Activated T-helper 17 cell treated with anti-CD3 and anti-CD28 coated beads, Interleukin-2, amount 50 U/mL, for 72 hours (primary cell): Measurements from ENCODE around the gene ADPRM. TPM values are rescaled to one million over a fixed set of nuclear protein-coding genes. Genes with fewer than 3 reads are reported as not detected.
"Not testable (repeated sequence)": the region's sequence is repeated elsewhere in the genome, so short reads cannot be mapped to it uniquely, and the experiment has no call there.

ENCODE experiments used
- ATAC-seq: fragments of 150-1000 bp; cut with Tn5 transposase; replicated peaks from 2 replicates; pipeline ENCODE4 v1.10.0; 2021; ENCODE audit warnings: mild to moderate bottlenecking, moderate library complexity
- H3K27ac Mint-ChIP-seq: one replicate; pipeline ENCODE4 v1.8.0; 2022; ENCODE audit warnings: mixed read lengths
- H3K27me3 Mint-ChIP-seq: one replicate; pipeline ENCODE4 v1.8.0; 2022; ENCODE audit warnings: mixed read lengths
- H3K36me3 Mint-ChIP-seq: one replicate; pipeline ENCODE4 v1.8.0; 2022; ENCODE audit warnings: low read depth, mild to moderate bottlenecking, mixed read lengths
- H3K4me1 Mint-ChIP-seq: one replicate; pipeline ENCODE4 v1.8.0; 2022; ENCODE audit warnings: mixed read lengths
- H3K4me3 Mint-ChIP-seq: one replicate; pipeline ENCODE4 v1.8.0; 2022; ENCODE audit warnings: mild to moderate bottlenecking, mixed read lengths
- H3K9me3 Mint-ChIP-seq: one replicate; pipeline ENCODE4 v1.8.0; 2022; ENCODE audit warnings: mixed read lengths
- total RNA-seq, 2 donors: library from RNA; stranded (reverse); gene quantifications; one replicate each; pipeline ENCODE4 v1.2.3, GENCODE V29; 2022

ADPRM gene
- total RNA-seq, 2 donors from 2014 or later: 10.9 to 11.4 TPM

DNA sequence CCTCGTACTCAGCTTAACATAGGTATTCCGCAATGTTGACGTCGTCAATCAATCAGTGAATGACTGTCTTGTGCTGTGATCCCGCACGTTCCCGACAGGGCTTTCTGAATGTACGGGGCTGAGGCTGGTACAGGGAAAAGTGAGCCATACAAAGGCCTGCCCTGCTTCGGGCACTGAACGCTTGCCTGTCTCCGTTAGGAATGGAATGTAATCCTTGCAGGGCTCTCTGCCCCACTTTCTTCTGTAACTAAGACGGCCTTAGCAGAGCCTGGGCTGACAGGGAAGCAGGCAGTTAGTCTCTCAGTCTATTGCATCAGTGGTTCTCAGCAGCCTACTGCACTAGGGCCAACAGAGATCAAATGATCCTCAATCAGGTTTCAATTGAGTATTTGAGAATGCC lies 24.1 kb upstream of the ADPRM start:
- Mint-ChIP-seq H3K4me3 (no peak overlapping the region), H3K27ac (no peak overlapping the region), H3K9me3 (no peaks in the 10 kb centered on the region), H3K36me3 (peaks cover 55% of the 10 kb centered on the region), H3K27me3 (no peaks in the 10 kb centered on the region), H3K4me1 (no peaks in the 10 kb centered on the region)
- ATAC-seq: no peak

DNA sequence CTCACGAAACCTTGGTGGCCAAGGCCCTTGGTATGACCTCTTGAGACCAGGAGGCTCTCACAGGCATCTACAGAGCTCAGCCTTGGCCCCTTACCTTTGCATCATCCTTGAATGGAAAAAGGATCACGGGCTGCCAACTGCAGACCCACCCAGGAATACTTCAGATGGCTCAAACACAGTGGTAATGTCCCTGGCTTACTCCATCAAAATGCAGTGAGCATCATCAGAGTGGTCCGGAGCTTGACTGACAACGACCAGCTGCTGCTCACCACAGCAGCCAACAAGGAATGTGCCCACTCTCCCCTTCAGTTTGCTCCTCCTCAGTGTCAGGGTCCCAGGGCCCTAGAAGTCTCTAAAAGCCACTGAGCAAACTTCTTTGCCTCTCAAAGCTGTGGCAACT lies 22.7 kb upstream of the ADPRM start:
- Mint-ChIP-seq H3K4me1 (no peaks in the 10 kb centered on the region), H3K4me3 (no peak overlapping the region), H3K9me3 (no peaks in the 10 kb centered on the region), H3K27me3 (no peaks in the 10 kb centered on the region), H3K27ac (no peak overlapping the region), H3K36me3 (peaks cover 69% of the 10 kb centered on the region)
- ATAC-seq: no peak

- Mint-ChIP-seq H3K9me3 (no peaks in the 10 kb centered on the region), H3K4me3 (no peak overlapping the region), H3K27me3 (no peaks in the 10 kb centered on the region), H3K4me1 (no peaks in the 10 kb centered on the region), H3K27ac (no peak overlapping the region), H3K36me3 (peaks cover 100% of the 10 kb centered on the region)
- ATAC-seq: no peak
Measured at GRCh38 chr17:10681866-10682446, 15.4 kb upstream of the ADPRM start.

- no peak for ATAC-seq
- peaks cover 100% of the 10 kb centered on the region for H3K36me3 Mint-ChIP-seq
- H3K4me3 Mint-ChIP-seq: no peak overlapping the region
- H3K27ac Mint-ChIP-seq: no peak overlapping the region
- H3K9me3 Mint-ChIP-seq: no peaks in the 10 kb centered on the region
- H3K27me3 Mint-ChIP-seq: no peaks in the 10 kb centered on the region
- no peaks in the 10 kb centered on the region for H3K4me1 Mint-ChIP-seq
Measured at GRCh38 chr17:10683853-10684252, 13.5 kb upstream of the ADPRM start.

- peak; percentile 45 for ATAC-seq
- no peaks in the 10 kb centered on the region for H3K9me3 Mint-ChIP-seq
- H3K27ac Mint-ChIP-seq: no peak overlapping the region
- no peak overlapping the region for H3K4me3 Mint-ChIP-seq
- peaks cover 17% of the 10 kb centered on the region for H3K4me1 Mint-ChIP-seq
- H3K36me3 Mint-ChIP-seq: peaks cover 100% of the 10 kb centered on the region
- H3K27me3 Mint-ChIP-seq: no peaks in the 10 kb centered on the region
Measured at GRCh38 chr17:10687499-10687898, 9.9 kb upstream of the ADPRM start.

DNA sequence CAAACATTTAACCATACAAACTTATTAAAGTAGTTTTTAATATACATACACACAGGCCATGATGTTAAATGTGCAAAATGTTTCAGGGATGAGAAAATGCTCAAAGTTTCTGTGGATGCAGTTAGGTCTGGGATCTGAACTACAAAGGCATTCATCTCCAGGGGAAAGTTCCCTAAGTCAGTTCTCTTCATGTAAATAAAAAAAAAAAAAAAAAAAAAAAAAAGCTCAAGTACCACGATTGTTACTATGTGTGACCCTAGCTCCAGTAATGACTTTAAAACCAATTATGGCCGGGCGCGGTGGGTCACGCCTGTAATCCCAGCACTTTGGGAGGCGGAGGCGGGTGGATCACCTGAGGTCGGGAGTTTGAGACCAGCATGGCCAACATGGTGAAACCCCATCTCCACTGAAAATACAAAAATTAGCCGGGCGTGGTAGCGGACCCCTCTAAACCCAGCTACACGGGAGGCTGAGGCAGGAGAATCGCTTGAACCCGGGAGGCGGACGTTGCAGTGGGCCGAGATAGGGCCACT lies 1.5 kb upstream of the ADPRM start:
- H3K27me3 Mint-ChIP-seq, H3K27ac Mint-ChIP-seq, H3K9me3 Mint-ChIP-seq, ATAC-seq: not testable (repeated sequence)
- H3K4me1 Mint-ChIP-seq: peaks cover 18% of the 10 kb centered on the region
- peak overlapping the region; percentile 96 for H3K4me3 Mint-ChIP-seq
- H3K36me3 Mint-ChIP-seq: peaks cover 53% of the 10 kb centered on the region

DNA sequence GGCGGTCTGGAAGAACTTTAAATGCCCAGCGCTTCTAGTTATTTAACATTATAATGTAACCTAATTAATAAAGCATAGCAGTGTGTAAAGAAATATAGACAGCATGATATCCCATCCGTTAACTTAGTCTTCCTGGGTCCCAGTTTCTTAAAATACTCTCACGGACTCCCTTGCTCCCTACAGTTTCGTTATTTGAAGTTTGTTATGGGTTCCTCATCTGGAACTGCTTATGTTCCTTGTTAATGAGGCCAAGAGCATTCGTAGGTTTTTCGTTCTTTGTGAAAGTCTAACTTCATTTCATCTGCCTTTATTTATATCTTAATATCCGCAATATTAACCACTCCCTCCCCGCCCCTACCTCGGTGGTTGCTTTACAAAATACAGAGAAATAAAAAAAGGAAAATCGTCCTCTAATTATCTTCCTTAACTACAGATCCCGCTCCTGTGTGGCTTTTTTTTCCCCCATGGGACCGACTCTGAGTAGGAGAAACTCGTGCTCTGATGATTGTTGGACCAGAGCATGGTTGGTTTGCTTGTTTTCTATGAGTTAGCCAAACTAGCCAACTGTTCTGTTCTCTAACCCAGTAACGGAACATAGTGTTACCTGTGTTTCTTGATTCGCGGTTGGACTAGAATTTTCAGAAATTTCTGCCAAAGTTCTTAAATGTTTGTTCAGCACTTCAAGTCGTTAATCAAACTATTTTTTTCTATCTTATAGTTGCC lies 863 bp downstream of the ADPRM start:
- H3K27me3 Mint-ChIP-seq: no peaks in the 10 kb centered on the region
- peak overlapping the region; percentile 96 for H3K4me3 Mint-ChIP-seq
- H3K36me3 Mint-ChIP-seq: peaks cover 44% of the 10 kb centered on the region
- no peak for ATAC-seq
- peaks cover 22% of the 10 kb centered on the region for H3K4me1 Mint-ChIP-seq
- H3K9me3 Mint-ChIP-seq: no peaks in the 10 kb centered on the region
- peak overlapping the region; percentile 95 for H3K27ac Mint-ChIP-seq

DNA sequence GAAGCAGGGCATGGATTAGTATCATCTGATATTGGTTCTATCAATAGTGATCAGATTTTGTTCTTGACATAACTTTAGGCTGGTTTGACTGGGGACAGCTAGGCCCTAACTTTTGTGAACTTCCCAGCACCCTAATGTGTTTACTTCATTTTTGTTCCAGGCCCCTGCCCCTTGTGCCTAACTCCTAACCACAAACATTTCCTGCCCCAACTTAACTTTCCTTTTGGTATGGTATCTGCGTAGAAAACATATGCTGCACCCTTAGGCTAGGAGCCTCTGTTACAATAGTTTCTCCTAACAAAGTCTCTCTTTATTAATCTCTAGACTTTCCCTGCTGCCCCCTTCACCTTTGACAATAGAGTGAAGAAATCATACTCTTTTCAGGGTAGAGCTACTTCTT lies 2.5 kb downstream of the ADPRM start:
- Mint-ChIP-seq H3K27ac (peak overlapping the region; percentile 93), H3K36me3 (peaks cover 43% of the 10 kb centered on the region), H3K27me3 (no peaks in the 10 kb centered on the region), H3K9me3 (no peaks in the 10 kb centered on the region), H3K4me1 (peaks cover 22% of the 10 kb centered on the region), H3K4me3 (peak overlapping the region; percentile 79)
- no peak for ATAC-seq

DNA sequence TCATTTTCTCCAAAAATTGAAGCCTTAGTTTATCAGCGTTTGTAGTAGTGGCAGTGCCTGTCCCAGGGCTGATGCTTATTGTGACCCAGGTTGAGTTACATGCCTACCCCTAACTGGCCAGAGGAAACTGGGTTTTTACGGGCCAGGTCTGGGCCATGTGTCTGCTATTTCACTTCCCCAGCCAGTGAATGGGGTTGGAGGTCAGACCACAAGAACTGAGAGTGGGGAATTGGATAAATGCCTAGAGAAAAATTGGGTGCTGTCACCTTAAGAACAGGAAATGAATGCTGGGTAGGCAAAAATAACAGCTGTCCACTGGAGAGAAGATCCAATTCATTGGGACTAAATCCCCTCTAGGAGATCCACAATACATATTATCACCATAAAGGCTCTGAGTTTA lies 5.2 kb downstream of the ADPRM start:
- peaks cover 29% of the 10 kb centered on the region for H3K4me1 Mint-ChIP-seq
- peaks cover 62% of the 10 kb centered on the region for H3K36me3 Mint-ChIP-seq
- H3K9me3 Mint-ChIP-seq: no peaks in the 10 kb centered on the region
- peak overlapping the region; percentile 44 for H3K4me3 Mint-ChIP-seq
- ATAC-seq: no peak
- peak overlapping the region; percentile 58 for H3K27ac Mint-ChIP-seq
- H3K27me3 Mint-ChIP-seq: no peaks in the 10 kb centered on the region

DNA sequence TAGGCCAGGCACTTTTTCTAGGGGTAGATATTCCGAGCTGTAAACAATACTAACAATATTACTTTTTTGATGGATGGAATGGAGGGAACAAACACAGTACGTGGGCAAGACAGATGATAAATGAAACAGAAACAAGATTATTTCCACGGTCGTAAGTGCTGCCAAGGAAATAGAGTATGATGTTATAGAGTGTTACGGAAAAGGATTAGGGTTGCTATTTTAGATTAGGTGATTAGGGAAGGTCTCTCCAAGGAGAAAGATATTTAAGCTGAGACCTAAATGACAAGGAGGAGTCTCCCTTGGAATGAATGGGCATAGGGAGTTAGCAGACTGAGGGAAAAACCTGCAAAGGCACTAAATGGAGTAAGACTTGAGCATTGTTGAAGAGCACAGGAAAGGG lies 8.3 kb downstream of the ADPRM start:
- H3K4me1 Mint-ChIP-seq: peaks cover 23% of the 10 kb centered on the region

DNA sequence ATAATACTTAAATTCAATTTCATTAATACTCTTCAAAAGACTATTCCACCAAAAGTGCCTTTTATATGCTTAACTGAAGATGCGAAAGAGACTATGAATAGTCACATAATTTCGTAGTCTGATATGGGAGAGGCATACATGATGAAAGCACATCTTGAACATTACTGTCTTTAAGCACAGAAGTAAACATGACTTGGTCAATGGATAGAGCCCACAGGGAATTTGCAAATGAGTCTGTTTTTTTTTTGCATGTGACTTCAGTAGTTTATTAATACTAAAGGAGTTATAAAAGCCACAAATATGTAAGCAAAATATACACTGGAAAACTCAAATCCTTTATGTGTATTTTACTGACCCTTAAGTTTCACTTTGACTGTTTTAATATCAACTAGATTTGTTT lies 15.9 kb downstream of the ADPRM start:
- Mint-ChIP-seq H3K27me3 (no peaks in the 10 kb centered on the region), H3K4me3 (no peak overlapping the region), H3K9me3 (no peaks in the 10 kb centered on the region), H3K36me3 (peaks cover 68% of the 10 kb centered on the region), H3K4me1 (peaks cover 5% of the 10 kb centered on the region), H3K27ac (no peak overlapping the region)
- ATAC-seq: no peak

More for the DNA sequence above, 8.3 kb downstream of the ADPRM start:
- peaks cover 87% of the 10 kb centered on the region for H3K36me3 Mint-ChIP-seq
- H3K4me3 Mint-ChIP-seq: no peak overlapping the region
- H3K27me3 Mint-ChIP-seq: no peaks in the 10 kb centered on the region
- H3K27ac Mint-ChIP-seq: no peak overlapping the region
- no peak for ATAC-seq
- no peaks in the 10 kb centered on the region for H3K9me3 Mint-ChIP-seq

- Mint-ChIP-seq H3K36me3 (peaks cover 40% of the 10 kb centered on the region), H3K27me3 (no peaks in the 10 kb centered on the region), H3K4me3 (no peak overlapping the region), H3K4me1 (no peaks in the 10 kb centered on the region), H3K27ac (no peak overlapping the region), H3K9me3 (no peaks in the 10 kb centered on the region)
- ATAC-seq: no peak
Measured at GRCh38 chr17:10716218-10716617, 18.8 kb downstream of the ADPRM start.

DNA sequence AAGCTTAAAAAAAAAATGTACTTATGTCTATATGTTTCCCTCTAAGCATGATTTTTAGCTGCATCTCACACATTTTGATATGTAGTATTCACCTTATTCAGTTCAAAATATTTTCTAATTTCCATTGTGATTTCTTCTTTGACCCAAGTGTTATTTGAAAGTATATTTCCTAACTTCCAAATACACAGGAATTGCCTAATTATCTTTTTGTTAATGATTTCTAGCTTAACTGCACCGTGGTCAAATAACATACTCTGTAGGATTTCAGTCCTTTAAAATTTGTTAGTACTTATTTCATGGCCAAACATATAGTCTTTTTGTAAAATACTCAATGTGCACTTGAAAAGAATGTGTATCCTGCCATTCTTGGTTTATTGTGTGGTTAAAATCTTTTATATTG lies 21.2 kb downstream of the ADPRM start:
- Mint-ChIP-seq H3K27ac (no peak overlapping the region), H3K4me3 (no peak overlapping the region), H3K4me1 (no peaks in the 10 kb centered on the region), H3K27me3 (no peaks in the 10 kb centered on the region), H3K36me3 (peaks cover 17% of the 10 kb centered on the region), H3K9me3 (no peaks in the 10 kb centered on the region)
- no peak for ATAC-seq

DNA sequence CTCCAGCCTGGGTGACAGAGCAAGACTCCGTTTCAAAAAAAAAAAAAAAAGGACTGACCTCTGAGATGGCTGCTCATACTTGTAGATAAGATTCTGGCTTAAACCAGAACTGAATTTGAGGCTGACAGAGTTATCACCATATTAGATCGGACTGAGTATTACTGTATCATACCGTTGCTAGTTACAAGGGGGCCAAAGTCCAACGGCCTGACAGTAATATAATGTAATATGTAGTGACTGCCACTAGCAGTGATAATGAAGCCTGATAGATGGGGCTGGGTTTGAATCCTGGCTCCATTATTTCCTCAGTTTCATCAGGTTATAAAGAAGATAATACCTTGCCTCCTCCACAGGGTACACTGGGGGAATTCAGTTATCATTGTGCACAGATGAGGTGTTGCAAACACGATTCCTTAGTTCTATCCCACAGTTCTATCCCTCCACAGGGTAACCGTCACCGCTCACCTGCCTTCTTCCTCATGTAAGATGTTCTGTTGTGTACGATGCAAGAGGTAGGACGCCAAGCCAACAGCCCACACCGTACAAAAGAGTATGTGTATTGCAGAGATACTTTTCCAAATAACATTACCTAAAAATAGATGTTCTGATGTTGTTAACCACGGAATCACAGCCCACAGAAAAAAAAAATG lies 27.3 kb downstream of the ADPRM start:
- no peak for ATAC-seq
- H3K4me3 Mint-ChIP-seq: no peak overlapping the region
- H3K27me3 Mint-ChIP-seq: no peaks in the 10 kb centered on the region
- no peaks in the 10 kb centered on the region for H3K4me1 Mint-ChIP-seq
- H3K9me3 Mint-ChIP-seq: no peaks in the 10 kb centered on the region
- no peaks in the 10 kb centered on the region for H3K36me3 Mint-ChIP-seq
- H3K27ac Mint-ChIP-seq: no peak overlapping the region

- no peaks in the 10 kb centered on the region for H3K36me3 Mint-ChIP-seq
Measured at GRCh38 chr17:10725262-10725661, 27.9 kb downstream of the ADPRM start.

More at GRCh38 chr17:10725262-10725661, 27.9 kb downstream of the ADPRM start:
- Mint-ChIP-seq H3K27ac (no peak overlapping the region), H3K27me3 (no peaks in the 10 kb centered on the region), H3K4me3 (no peak overlapping the region), H3K9me3 (no peaks in the 10 kb centered on the region), H3K4me1 (no peaks in the 10 kb centered on the region)
- ATAC-seq: no peak
